ENCODE results near the gene UBE2Z.

- no peak for TF ChIP-seq CTCF (conservative IDR thresholded peaks at IDR 0.05; ENCODE audit: low read length)
- TF ChIP-seq EZH2phosphoT487 (IDR thresholded peaks at IDR 0.05; ENCODE audit: borderline replicate concordance, low read depth, low read length) = no peak
Measured at GRCh38 chr17:48860456-48860855, 47.8 kb upstream of the UBE2Z start.
